Stimulated activated CD4-positive, alpha-beta T cell treated with anti-CD3 and anti-CD28 coated beads, Interleukin-1b, Interleukin-23, amount 100 ng/mL, for 1 hour (primary cell): Measurements from ENCODE around the gene GPR176.

ENCODE experiments used
- DNase-seq, 2 donors: peaks; one replicate each; pipeline ENCODE4 v3.0.0-alpha.2; 2020; ENCODE audit warnings: low read depth in 2 of 2

Gene GPR176

DNA sequence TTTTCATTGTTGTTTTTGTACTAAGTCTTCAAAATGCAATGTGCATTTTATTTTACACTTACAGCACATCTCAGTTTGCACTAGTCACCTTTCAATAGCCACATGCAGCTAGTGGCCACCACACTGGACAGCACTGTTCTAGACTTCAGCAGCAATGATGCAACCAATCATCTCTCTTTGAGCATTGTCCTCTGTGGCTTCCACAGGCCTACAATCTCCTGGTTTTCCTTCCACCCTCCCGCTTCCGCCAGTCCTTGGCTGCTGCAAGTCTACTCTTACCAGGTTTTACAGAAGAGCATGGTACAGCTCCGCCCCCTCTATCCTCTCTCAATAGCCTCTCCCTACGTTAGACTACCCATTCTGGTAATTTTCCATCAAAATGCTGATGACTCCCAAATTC lies 112.3 kb downstream of the GPR176 start:
- DNase-seq: no peak

- DNase-seq: no peak
These were observed 116.0 kb downstream of the GPR176 start for GRCh38 chr15:39804026-39804425.

DNA sequence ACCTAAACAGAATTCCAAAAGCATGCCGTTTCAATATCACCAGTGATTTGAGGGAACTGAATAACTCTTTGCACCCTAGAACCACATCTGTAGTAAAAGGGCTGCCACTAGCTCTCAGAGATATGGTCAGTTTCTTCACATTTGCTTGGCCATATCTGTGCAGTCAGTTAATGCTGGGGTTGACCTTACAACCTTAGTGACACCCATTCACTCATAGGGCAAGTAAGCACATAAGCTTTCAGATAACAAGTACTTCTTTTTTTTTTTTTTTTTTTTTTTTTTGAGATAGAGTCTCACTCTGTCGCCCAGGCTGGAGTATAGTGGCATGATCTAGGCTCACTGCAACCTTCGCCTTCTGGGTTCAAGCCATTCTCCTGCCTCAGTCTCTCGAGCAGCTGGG lies 117.0 kb downstream of the GPR176 start:
- DNase-seq: no peak

DNA sequence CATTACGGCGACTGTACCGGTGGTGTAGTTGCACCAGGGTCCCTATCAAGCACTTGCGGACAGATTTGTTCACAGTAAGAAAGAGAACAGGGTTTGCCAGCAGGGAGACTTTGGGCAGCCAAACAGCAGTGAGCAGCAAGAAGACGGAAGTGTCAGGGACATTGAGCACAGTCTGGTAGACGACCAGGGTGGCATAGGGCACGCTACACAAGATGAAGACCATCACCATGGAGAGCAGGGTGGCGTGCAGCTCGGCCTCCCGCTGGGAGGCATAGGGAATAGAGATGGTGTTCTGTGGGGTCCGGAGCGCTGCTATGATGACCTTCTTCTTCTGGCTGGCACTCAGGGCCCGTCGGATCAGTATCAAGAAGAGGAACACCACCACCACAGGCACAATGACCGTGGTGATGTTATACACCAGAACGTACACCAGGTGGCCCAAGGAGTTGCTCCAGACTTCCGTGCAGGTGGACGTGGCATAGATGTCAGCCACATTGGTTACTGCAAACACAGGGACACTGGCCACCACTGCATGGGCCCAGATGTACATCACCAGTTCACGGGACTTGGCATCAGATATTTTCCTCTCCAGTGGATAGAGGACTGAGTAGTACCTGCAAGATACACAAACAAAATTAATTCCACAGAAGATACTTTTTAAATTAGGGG lies 118.3 kb downstream of the GPR176 start:
- no peak for DNase-seq

GRCh38 chr15:39799552-39800011 lies 120.5 kb downstream of the GPR176 start:
- DNase-seq: no peak

- DNase-seq: no peak
These were observed 121.7 kb downstream of the GPR176 start for GRCh38 chr15:39798382-39798781.

GRCh38 chr15:39797407-39797806 lies 122.7 kb downstream of the GPR176 start:
- no peak for DNase-seq

DNA sequence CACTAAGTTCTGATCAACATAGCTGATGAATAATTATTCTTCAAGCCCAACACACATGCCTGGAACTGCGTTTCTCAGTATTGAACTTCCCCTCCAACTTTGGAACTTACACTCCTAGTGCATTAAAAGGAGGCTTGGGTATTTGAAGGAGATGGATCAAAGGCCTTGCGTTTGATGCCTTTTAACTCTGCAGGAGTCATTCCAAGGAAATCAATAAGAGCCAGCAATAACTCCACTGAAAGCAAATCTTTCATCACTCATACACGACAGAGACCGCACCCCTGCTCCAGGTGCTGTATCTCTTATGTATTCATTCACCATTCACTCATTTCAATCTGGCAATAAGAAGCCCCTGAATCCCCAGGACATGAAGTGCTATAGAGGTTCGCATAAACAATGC lies 123.5 kb downstream of the GPR176 start:
- no peak for DNase-seq

GRCh38 chr15:39795486-39795885 lies 124.6 kb downstream of the GPR176 start:
- no peak for DNase-seq

- DNase-seq: no peak
These were observed 125.1 kb downstream of the GPR176 start for GRCh38 chr15:39794954-39795353.

DNA sequence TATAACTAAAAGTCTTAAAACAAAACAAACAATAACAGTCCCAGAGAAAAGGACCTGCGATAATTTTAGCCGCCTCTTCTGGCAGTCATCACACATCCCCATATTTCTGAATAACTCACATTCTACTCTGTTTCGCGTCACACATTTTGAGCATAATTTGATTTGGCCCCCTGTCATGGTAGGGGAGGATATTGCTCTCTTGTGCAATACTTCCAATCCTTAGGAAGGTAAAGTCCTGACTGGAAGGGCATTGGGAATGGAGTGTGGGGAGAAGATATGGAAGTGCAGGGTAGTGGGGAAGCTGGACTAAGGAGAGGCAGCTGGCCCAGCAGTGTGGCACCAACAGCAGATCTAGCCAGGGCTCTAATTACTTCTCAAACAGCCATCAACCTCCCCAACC lies 126.1 kb downstream of the GPR176 start:
- no peak for DNase-seq

DNA sequence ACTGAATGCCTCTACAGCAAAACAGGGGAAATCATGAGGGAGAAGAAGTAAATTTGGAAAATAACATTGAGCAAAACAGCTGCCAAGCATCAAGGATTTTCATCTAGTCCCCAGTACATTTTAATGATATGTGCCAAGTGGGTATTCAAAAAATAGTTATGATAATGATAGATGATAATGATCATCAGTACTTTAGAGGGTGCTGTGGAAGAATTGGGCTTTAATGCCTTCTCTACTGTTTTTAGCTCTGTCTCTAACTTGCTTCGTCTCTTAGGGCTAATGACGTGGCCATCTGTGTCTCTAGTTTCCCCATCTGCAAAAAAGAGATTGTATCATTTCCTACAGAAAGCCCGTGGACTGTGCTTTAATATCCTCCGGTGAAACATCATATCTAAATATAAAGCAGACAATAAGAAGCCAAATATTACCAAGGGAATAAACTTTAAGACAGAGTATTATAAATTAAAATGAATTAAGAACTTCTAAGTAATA lies 127.2 kb downstream of the GPR176 start:
- no peak for DNase-seq

- DNase-seq: no peak
These were observed 127.8 kb downstream of the GPR176 start for GRCh38 chr15:39792025-39792843.

DNA sequence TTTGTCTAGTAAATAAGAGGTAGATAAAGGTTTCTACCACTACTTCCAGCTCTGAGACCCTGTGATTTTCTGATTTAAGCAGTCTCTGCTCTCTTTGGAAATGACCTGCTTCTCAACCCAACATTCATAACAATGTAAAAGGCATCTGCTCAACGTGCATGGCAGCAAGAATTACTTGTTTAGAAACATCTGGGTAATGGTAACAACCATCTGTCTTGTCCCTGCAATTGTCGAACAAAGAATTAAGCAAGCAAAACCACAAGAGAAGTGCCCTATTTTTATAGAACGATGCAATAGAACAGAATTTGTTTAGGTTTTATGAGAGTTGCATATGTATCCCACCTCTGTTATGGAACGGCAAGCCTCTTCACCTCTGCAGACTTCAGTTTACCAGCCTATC lies 130.3 kb downstream of the GPR176 start:
- no peak for DNase-seq

DNA sequence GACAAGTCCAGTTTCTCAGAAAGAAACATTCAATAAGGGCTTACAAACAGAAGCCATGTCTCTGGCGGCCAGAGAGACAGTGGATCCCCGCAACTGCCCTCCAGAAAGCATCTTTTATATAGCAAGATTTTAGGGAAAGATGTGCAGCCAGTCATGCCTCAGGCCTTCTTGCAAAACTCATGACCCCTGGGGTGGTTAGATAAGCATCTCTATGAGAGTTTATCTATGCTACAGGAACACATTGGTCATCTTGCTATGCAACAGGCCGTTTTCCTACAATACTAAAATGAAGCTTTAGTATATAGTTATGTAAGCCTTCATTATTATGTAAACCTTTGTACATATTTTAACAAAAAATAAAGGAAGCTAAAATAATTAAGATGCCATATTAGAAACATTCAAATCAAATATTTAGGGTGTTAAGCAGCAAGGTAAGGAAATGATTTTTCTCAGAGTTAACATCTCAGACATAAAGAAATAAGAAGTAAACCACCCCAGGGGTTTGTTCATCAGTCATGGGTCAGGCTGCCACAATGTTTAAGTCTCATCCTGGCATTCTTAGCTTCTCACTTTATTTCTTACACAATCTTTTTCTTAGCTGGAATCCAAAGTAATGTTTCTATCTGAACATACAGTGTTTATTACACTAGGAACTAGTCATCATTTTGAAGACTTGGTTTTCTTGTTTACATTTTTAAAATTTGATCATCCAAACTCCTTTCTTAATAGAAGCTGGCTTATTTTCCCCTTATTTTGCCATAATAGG lies 131.1 kb downstream of the GPR176 start:
- no peak for DNase-seq

- no peak for DNase-seq
These were observed 132.0 kb downstream of the GPR176 start for GRCh38 chr15:39788108-39788507.

DNA sequence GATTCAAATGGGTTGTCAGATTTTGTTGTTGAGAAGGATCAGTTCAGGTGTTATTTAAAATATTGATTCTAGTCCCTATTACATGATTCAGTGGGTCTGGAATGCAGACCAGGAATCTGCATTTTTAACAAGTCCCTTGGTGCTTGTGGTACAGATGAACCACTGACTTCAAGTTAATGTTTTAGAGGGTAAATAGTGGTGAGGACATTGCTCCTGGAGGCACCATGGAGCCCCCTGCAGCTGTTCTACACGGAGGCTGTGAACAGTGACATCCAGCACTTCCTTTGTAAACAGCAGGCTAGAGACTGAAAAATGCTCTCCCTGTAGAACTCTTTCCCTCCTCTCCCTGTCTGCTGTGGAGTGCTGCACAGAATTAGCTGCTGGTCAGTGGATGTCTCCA lies 132.6 kb downstream of the GPR176 start:
- DNase-seq: no peak

GRCh38 chr15:39786447-39787056 lies 133.5 kb downstream of the GPR176 start:
- DNase-seq: no peak

DNA sequence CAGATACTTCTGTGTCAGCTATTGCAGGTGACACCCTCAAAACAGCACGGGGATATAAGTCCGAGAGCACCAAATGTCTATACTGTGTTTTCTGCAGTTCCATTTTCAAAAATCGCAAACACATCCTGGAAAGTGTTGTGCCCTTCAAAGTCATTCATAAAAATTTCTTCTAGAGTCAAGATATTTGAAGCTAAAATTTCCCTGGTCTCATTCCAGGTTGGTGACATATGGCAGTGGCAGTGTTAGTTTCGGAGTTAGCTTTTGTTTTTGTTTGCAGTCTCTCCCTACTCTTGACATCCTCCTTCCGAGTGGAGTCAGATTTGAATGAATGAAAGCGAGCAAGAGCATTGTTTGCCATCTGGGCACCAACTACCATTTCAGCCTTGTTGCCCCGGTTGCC lies 134.2 kb downstream of the GPR176 start:
- no peak for DNase-seq

- DNase-seq: no peak
These were observed 134.9 kb downstream of the GPR176 start for GRCh38 chr15:39785139-39785538.

DNA sequence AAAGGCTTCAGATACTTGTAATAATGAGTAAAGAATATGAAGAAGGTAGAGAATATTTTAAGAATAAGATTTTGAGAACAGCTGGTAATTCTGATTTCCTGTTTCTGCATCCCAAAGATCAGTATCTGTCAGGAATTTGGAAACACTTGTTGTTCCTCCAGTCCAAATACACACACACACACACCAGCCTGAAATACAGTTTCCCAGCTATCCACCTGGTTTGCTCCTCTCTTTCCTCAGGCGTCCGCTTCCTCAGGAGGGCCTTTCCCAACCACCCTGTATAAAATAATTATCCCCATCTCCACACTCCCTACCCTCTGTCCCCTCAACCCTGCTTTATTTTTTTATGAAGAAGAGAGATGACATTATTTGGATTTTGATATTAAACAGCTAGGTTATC lies 135.4 kb downstream of the GPR176 start:
- DNase-seq: no peak

- no peak for DNase-seq
These were observed 135.9 kb downstream of the GPR176 start for GRCh38 chr15:39784125-39784524.
